HCT116 (cell line): Measurements from ENCODE around the gene CREBRF. TPM values are rescaled to one million over a fixed set of nuclear protein-coding genes. Genes with fewer than 3 reads are reported as not detected.

Source experiments
- ATAC-seq: fragments of 200-7000 bp; cut with Tn5 transposase; 2 replicates; pipeline ENCODE4 v1.9.1; 2020; ENCODE audit warnings: mild to moderate bottlenecking, moderate library complexity
- BruUV-seq: library from RNA; stranded (reverse); fragments of 400-500 nt; replicated peaks from 2 replicates; lab custom pipeline; 2021; lab: Mats Ljungman, UMichigan
- CTCF ChIA-PET: fragments of 300-600 bp; sonication (Branson Sonifier 250); formaldehyde crosslinking; loops from one replicate; lab custom pipeline; 2021; ENCODE audit warnings: antibody characterized with exemption; lab: Charles Lee
- POLR2A ChIA-PET: fragments of 300-600, 350-600 bp; sonication (Branson Sonifier 250); formaldehyde crosslinking; loops from one replicate; lab custom pipeline; 2021; ENCODE audit warnings: antibody characterized with exemption; lab: Charles Lee
- RAD21 ChIA-PET, 2 experiments: fragments of 300-600 bp; sonication (Branson Sonifier 250); formaldehyde crosslinking; loops; one replicate each; lab custom pipeline; 2023; ENCODE audit warnings: low total read pairs in 2 of 2; ENCODE audit not compliant: uncharacterized antibody in 2 of 2, unreplicated experiment in 2 of 2, low non-redundant PET in 1 of 2; lab: Charles Lee
- DNase-seq: peaks from one replicate; pipeline ENCODE4 v3.0.0-alpha.2; 2010; ENCODE audit warnings: low read depth, low spot score
- H2AFZ ChIP-seq: fragments of 200-600 bp; shearing (Covaris generic), sonication (generic); 2 replicates; pipeline ENCODE4 v1.6.1; 2017; ENCODE audit warnings: low read depth, mixed run types, mixed read lengths, antibody characterized with exemption, low read length; ENCODE audit not compliant: poor library complexity, severe bottlenecking
- H3K27ac ChIP-seq: 2 replicates; pipeline ENCODE4 v1.5.1; 2012; ENCODE audit warnings: low read depth, low read length
- H3K27me3 ChIP-seq: fragments of 200-600 bp; sonication (generic); 2 replicates; pipeline ENCODE4 v1.6.1; 2016; ENCODE audit warnings: mixed run types, low read length, mixed read lengths; ENCODE audit not compliant: insufficient read depth
- H3K36me3 ChIP-seq, 2 experiments: fragments of 200-500 bp in 1 of 2; fragments of 200-600 bp in 1 of 2; sonication (Bioruptor generic) in 1 of 2; sonication (generic) in 1 of 2; 2 replicates each; pipeline versions ENCODE4 v1.5.1 to v1.6.1; 2014 to 2016; ENCODE audit warnings: low read length in 2 of 2, inconsistent platforms in 1 of 2, mixed read lengths in 1 of 2, mixed run types in 1 of 2; ENCODE audit not compliant: insufficient read depth in 2 of 2, control insufficient read depth in 1 of 2
- H3K4me1 ChIP-seq, 2 experiments: fragments of 200-600 bp in 1 of 2; sonication (generic) in 1 of 2; 2 replicates each; pipeline versions ENCODE4 v1.5.1 to v1.6.1; 2012 to 2017; ENCODE audit warnings: low read length in 2 of 2, inconsistent platforms in 1 of 2, mild to moderate bottlenecking in 1 of 2, mixed read lengths in 1 of 2, mixed run types in 1 of 2, moderate library complexity in 1 of 2; ENCODE audit not compliant: insufficient read depth in 2 of 2, control insufficient read depth in 1 of 2
- H3K4me2 ChIP-seq: fragments of 200-600 bp; sonication (generic); 2 replicates; pipeline ENCODE4 v1.6.1; 2017; ENCODE audit warnings: mixed run types, low read length, mixed read lengths
- H3K4me3 ChIP-seq, 2 experiments: fragments of 200-600 bp in 1 of 2; sonication (generic) in 1 of 2; replicated peaks in 1 of 2; 2 replicates each; pipeline ENCODE4 v1.5.1; 2011 to 2016; ENCODE audit warnings: low read length in 2 of 2, control low read depth in 1 of 2, low read depth in 1 of 2, mild to moderate bottlenecking in 1 of 2, mixed read lengths in 1 of 2, mixed run types in 1 of 2
- H3K79me2 ChIP-seq: fragments of 200-600 bp; sonication (generic); 2 replicates; pipeline ENCODE4 v1.6.1; 2017; ENCODE audit warnings: mild to moderate bottlenecking, mixed run types, low read length, moderate library complexity, mixed read lengths; ENCODE audit not compliant: insufficient read depth
- H3K9ac ChIP-seq: fragments of 200-600 bp; sonication (generic); 2 replicates; pipeline ENCODE4 v1.6.1; 2016; ENCODE audit warnings: low read length, mixed read lengths
- H3K9me2 ChIP-seq: fragments of 200-600 bp; sonication (generic), shearing (Covaris generic); 2 replicates; pipeline ENCODE4 v1.6.1; 2017; ENCODE audit warnings: mixed run types, mild to moderate bottlenecking, moderate library complexity; ENCODE audit not compliant: insufficient read depth
- H3K9me3 ChIP-seq, 2 experiments: fragments of 200-500 bp in 1 of 2; fragments of 200-600 bp in 1 of 2; sonication (Bioruptor generic) in 1 of 2; sonication (generic) in 1 of 2; 2 replicates each; pipeline ENCODE4 v1.6.1; 2014 to 2017; ENCODE audit warnings: low read length in 2 of 2, mixed read lengths in 2 of 2, inconsistent platforms in 1 of 2, low read depth in 1 of 2, mild to moderate bottlenecking in 1 of 2, mixed run types in 1 of 2, moderate library complexity in 1 of 2; ENCODE audit not compliant: control insufficient read depth in 1 of 2, insufficient read depth in 1 of 2
- H4K20me1 ChIP-seq: fragments of 200-600 bp; sonication (generic), shearing (Covaris generic); 2 replicates; pipeline ENCODE4 v1.6.1; 2017; ENCODE audit warnings: mixed run types, mild to moderate bottlenecking, moderate library complexity; ENCODE audit not compliant: insufficient read depth
- CBX3 ChIP-seq: IDR thresholded peaks from 2 replicates; pipeline ENCODE4 v1.6.1; 2012; ENCODE audit warnings: low read depth
- ELF1 ChIP-seq: IDR thresholded peaks from 2 replicates; pipeline ENCODE4 v1.6.1; 2012; ENCODE audit warnings: low read depth, borderline replicate concordance
- EZH2 ChIP-seq: fragments of 200-600 bp; sonication (generic); IDR thresholded peaks from 2 replicates; pipeline ENCODE4 v1.6.1; 2017; ENCODE audit warnings: antibody characterized with exemption, mixed run types
- EZH2phosphoT487 ChIP-seq: fragments of 200-600 bp; IDR thresholded peaks from 2 replicates; pipeline ENCODE4 v1.6.1; 2018; ENCODE audit warnings: antibody characterized with exemption, borderline replicate concordance
- FOSL1 ChIP-seq: IDR thresholded peaks from 2 replicates; pipeline ENCODE4 v1.6.1; 2012; ENCODE audit warnings: low read depth
- JUND ChIP-seq: IDR thresholded peaks from 2 replicates; pipeline ENCODE4 v1.6.1; 2012
- POLR2A ChIP-seq: IDR thresholded peaks from 2 replicates; pipeline ENCODE4 v1.7.0; 2011; ENCODE audit warnings: borderline replicate concordance; ENCODE audit not compliant: insufficient read depth, insufficient read length; ENCODE audit errors: extremely low read depth
- POLR2AphosphoS5 ChIP-seq: IDR thresholded peaks from 2 replicates; pipeline ENCODE4 v1.6.1; 2011; ENCODE audit warnings: mild to moderate bottlenecking, low read depth, low read length, moderate library complexity
- SIN3A ChIP-seq: IDR thresholded peaks from 2 replicates; pipeline ENCODE4 v1.6.1; 2012; ENCODE audit warnings: low read depth
- SP1 ChIP-seq: IDR thresholded peaks from 2 replicates; pipeline ENCODE4 v1.6.1; 2012; ENCODE audit warnings: low read depth
- TCF7L2 ChIP-seq: IDR thresholded peaks from 2 replicates; pipeline ENCODE4 v1.7.0; 2011; ENCODE audit warnings: borderline replicate concordance, inconsistent platforms; ENCODE audit not compliant: insufficient read depth, insufficient read length; ENCODE audit errors: extremely low read depth
- ZFX ChIP-seq: fragments of 450-650 bp; IDR thresholded peaks from 2 replicates; pipeline ENCODE4 v1.6.1; 2017
- intact Hi-C: fragments of 100-400 bp; cut with micrococcal nuclease; formaldehyde crosslinking; loops from 2 replicates; pipeline ENCODE4 v1.10.0; 2022
- total RNA-seq: library from RNA; stranded (reverse); gene quantifications from one replicate; pipeline ENCODE4 v1.2.1, GENCODE V29; 2021; ENCODE audit not compliant: unreplicated experiment
- TF ChIP-seq, protein P1 (sequence below), 3 experiments: fragments of 200-600 bp in 1 of 3; sonication (generic) in 1 of 3; IDR thresholded peaks in 2 of 3; conservative IDR thresholded peaks in 1 of 3; 2 replicates each; pipeline ENCODE4 v1.5.1; 2012 to 2017; ENCODE audit warnings: low read depth in 2 of 3, low read length in 2 of 3, antibody characterized with exemption in 1 of 3, borderline replicate concordance in 1 of 3, control low read depth in 1 of 3, mild to moderate bottlenecking in 1 of 3, mixed read lengths in 1 of 3, mixed run types in 1 of 3, moderate library complexity in 1 of 3; ENCODE audit not compliant: insufficient read depth in 1 of 3
- TF ChIP-seq, protein P2 (sequence below): IDR thresholded peaks from 2 replicates; pipeline ENCODE4 v1.6.1; 2012
- TF ChIP-seq, protein P3 (sequence below): IDR thresholded peaks from 2 replicates; pipeline ENCODE4 v1.6.1; 2011; ENCODE audit warnings: mild to moderate bottlenecking, low read length, moderate library complexity; ENCODE audit not compliant: insufficient replicate concordance; ENCODE audit errors: extremely low read depth
- TF ChIP-seq, protein P4 (sequence below): IDR thresholded peaks from 2 replicates; pipeline ENCODE4 v1.6.1; 2012

Gene CREBRF
- total RNA-seq, 1 experiment from 2014 or later, result 7.7 TPM

DNA sequence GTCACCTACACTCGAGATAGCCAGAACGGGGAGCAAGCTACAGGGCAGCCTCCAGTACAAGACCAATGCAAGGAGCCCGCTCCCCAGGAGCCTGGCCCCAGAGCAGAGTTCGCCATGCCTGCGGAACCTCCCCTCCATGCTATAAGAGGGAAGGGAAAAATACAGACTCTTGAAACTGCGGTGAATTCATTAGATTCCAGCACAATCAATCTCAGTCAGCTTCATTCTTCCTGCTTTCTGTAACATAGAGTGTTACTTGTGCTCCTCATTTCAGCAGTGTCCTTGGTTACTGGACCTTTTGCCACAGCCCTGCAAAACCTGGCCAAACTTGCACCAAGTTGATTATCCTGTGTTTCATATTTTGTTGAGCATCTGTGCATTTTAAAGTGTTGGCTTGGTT lies 22.2 kb upstream of the CREBRF start:
- Histone ChIP-seq H4K20me1 (no peaks in the 10 kb centered on the region), H3K36me3 (peaks cover 0 to 6% of the 10 kb centered on the region in 2 experiments; a peak in 2 of 4 replicates), H3K4me1 (no peaks in the 10 kb centered on the region), H3K27ac (no peak overlapping the region), H3K27me3 (no peaks in the 10 kb centered on the region), H3K4me2 (no peak overlapping the region), H3K9me2 (no peaks in the 10 kb centered on the region), H3K9ac (no peak overlapping the region), H3K4me3 (no peak overlapping the region), H3K79me2 (peaks cover 22% of the 10 kb centered on the region), H2AFZ (no peak overlapping the region), H3K9me3 (no peaks in the 10 kb centered on the region)
- DNase-seq (no peak), ATAC-seq (no peak)
- TF ChIP-seq EZH2, result no peak
- TF ChIP-seq EZH2phosphoT487, result no peak
- no peak for TF ChIP-seq POLR2A
- TF ChIP-seq FOSL1, result no peak
- TF ChIP-seq SIN3A, result no peak
- TF ChIP-seq, protein P1, sequence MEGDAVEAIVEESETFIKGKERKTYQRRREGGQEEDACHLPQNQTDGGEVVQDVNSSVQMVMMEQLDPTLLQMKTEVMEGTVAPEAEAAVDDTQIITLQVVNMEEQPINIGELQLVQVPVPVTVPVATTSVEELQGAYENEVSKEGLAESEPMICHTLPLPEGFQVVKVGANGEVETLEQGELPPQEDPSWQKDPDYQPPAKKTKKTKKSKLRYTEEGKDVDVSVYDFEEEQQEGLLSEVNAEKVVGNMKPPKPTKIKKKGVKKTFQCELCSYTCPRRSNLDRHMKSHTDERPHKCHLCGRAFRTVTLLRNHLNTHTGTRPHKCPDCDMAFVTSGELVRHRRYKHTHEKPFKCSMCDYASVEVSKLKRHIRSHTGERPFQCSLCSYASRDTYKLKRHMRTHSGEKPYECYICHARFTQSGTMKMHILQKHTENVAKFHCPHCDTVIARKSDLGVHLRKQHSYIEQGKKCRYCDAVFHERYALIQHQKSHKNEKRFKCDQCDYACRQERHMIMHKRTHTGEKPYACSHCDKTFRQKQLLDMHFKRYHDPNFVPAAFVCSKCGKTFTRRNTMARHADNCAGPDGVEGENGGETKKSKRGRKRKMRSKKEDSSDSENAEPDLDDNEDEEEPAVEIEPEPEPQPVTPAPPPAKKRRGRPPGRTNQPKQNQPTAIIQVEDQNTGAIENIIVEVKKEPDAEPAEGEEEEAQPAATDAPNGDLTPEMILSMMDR (IDR thresholded peaks at IDR 0.05 in 2 of 3, conservative IDR thresholded peaks at IDR 0.05 in 1 of 3; ENCODE audit: borderline replicate concordance in 1 of 3, insufficient read depth in 1 of 3, low read depth in 2 of 3, low read length in 2 of 3), result no peak
- TF ChIP-seq, protein P2, sequence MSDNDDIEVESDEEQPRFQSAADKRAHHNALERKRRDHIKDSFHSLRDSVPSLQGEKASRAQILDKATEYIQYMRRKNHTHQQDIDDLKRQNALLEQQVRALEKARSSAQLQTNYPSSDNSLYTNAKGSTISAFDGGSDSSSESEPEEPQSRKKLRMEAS, result no peak
- TF ChIP-seq CBX3, result no peak
- no peak for TF ChIP-seq POLR2AphosphoS5
- TF ChIP-seq ZFX, result no peak
- no peak for TF ChIP-seq ELF1
- TF ChIP-seq SP1, result no peak
- TF ChIP-seq JUND, result no peak
- TF ChIP-seq, protein P3, sequence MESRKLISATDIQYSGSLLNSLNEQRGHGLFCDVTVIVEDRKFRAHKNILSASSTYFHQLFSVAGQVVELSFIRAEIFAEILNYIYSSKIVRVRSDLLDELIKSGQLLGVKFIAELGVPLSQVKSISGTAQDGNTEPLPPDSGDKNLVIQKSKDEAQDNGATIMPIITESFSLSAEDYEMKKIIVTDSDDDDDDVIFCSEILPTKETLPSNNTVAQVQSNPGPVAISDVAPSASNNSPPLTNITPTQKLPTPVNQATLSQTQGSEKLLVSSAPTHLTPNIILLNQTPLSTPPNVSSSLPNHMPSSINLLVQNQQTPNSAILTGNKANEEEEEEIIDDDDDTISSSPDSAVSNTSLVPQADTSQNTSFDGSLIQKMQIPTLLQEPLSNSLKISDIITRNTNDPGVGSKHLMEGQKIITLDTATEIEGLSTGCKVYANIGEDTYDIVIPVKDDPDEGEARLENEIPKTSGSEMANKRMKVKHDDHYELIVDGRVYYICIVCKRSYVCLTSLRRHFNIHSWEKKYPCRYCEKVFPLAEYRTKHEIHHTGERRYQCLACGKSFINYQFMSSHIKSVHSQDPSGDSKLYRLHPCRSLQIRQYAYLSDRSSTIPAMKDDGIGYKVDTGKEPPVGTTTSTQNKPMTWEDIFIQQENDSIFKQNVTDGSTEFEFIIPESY, result no peak
- no peak for TF ChIP-seq TCF7L2
- TF ChIP-seq, protein P4, sequence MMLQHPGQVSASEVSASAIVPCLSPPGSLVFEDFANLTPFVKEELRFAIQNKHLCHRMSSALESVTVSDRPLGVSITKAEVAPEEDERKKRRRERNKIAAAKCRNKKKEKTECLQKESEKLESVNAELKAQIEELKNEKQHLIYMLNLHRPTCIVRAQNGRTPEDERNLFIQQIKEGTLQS, result no peak
- ChIA-PET RAD21 (no interaction called here), CTCF (no interaction called here), POLR2A (no interaction called here)
- intact Hi-C loops, result no loop called here
- BruUV-seq, result no TSS peak
